Measurements from ENCODE around the gene SLC16A10. TPM values are rescaled to one million over a fixed set of nuclear protein-coding genes. Genes with fewer than 3 reads are reported as not detected.
"Not testable (repeated sequence)": the region's sequence is repeated elsewhere in the genome, so short reads cannot be mapped to it uniquely, and the experiment has no call there.

The SLC16A10 gene
- total RNA-seq, 1 donor from 2014 or later: not detected

DNA sequence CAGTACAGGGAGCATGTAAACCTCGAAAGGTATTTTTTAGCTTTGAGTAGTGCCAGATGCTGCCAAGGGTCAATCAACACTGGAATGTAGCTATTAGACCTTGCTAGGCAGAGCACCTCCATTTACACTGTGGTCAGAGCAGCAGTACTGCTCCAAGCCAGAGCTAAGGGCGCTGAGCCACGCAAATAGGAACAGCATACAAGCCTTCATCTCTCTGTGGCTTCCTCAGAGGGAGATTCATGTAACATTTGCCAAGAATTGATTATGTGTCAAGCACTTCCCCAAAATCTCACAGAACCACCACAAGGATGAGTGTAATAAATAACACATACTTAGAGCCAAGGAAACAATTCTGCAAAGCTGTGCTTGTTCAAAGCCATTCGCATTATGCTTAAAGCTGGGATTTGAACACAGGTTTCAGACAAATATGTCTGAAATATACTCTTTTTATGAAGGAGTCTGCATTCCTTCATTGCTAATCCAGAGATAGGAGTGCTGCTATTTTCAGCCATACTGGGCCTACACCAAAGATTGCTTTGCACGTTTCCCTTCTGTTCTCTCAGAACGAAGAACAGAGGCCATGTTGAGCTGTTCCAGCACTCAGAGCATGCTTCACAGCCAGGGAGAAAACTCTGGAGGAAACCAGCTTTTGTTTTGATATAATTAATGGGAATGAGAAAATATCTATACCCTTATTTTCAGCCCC, 97.7 kb downstream of the SLC16A10 start:
- DNase-seq (ENCODE audit: low read depth in 2 of 2): no peak

DNA sequence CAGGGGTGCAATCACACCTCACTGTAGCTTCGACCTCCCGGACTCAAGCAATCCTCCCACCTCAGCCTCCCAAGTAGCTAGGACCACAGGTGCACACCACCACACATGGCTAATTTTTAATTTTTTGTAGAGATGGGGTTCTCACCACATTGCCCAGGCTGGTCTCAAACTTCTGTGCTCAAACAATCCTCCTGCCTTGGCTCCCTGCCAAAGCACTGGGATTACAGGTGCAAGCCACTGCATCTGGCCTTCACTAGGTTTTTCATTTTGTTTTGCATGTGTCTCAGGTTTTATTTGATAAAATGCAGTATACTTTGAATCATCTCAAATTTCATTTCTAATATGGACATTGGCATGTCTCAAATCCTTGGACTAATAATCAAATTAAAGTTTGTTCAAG, 98.7 kb downstream of the SLC16A10 start:
- no peak for DNase-seq (ENCODE audit: low read depth in 2 of 2)

DNA sequence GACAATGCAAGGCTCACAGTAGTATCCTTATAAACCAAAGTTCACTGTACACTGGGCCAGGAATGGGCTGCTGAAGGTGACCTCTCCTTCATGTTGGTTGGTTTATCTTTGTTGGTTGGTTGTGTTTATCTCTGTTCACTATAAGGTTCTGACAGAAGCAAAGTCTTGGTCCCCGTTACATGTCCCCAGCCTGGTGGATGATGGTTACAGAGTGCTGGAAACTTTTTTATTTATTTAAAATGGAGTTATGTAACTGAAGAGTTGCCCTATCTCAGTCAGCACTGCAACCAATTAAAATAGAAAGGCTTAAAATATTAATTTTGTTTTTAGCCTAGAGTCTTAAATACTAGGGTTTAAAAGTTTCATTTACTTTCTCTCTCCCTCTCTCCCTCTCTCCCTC, 100.6 kb downstream of the SLC16A10 start:
- DNase-seq (ENCODE audit: low read depth in 2 of 2): no peak

DNA sequence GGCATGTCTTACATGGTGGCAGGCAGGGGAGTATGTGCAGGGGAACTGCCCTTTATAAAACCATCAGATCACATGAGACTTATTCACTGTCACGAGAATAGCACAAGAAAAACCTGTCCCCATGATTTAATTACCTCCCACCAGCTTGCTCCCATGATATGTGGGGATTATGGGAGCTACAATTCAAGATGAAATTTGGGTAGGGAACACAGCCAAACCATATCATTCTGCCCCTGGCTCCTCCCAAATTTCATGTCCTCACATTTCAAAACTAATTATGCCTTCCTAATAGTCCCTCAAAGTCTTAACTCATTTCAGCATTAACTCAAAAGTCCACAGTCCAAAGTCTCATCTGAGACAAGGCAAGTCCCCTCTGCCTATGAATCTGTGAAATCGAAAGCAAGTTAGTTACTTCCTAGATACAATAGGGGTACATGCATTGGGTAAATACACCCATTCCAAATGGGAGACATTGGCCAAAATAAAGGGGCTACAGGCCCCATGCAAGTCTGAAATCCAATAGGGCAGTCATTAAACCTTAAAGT, 102.4 kb downstream of the SLC16A10 start:
- DNase-seq (ENCODE audit: low read depth in 2 of 2): not testable (repeated sequence)

GRCh38 chr6:111190637-111191036, 103.3 kb downstream of the SLC16A10 start:
- DNase-seq (ENCODE audit: low read depth in 2 of 2): no peak

DNA sequence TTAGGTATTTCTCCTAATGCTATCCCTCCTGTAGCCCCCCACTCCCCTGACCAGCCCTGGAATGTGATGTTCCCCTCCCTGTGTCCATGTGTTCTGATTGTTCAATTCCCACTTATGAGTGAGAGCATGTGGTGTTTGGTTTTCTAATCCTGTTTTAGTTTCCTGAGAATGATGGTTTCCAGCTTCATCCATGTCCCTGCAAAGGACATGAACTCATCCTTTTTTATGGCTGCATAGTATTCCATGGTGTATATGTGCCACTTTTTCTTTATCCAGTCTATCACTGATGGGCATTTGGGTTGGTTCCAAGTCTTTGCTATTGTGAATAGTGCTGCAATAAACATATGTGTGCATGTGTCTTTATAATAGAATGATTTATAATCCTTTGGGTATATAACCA, 103.8 kb downstream of the SLC16A10 start:
- not testable (repeated sequence) for DNase-seq (ENCODE audit: low read depth in 2 of 2)

DNA sequence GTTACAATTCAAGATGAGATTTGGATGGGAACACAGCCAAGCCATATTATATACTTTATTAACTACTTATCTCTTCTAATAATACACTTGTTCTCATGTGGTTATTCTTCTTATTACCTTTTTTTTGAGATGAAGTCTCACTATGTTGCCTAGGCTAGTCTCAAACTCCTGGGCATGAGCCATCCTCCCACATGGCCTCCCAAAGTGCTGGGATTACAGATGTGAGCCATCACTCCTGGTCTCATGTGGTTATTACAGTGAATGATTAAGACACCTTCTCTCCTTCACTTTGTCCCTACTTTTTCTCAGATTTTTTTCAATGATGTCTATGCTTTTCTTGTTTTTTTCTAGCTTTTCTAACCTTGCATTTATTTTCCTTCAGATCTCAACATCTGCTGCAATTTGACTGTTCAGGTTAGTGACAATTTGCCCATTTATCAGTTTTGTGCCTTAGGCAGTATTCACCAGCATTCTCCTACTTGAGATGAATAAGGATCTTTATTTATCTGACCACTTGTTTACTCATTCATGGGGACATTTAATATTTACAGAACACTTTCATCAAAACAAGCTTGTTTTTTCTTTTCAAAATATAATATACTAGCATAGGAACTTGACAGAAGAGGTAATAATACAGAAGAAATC, 105.7 kb downstream of the SLC16A10 start:
- DNase-seq (ENCODE audit: low read depth in 2 of 2): no peak

DNA sequence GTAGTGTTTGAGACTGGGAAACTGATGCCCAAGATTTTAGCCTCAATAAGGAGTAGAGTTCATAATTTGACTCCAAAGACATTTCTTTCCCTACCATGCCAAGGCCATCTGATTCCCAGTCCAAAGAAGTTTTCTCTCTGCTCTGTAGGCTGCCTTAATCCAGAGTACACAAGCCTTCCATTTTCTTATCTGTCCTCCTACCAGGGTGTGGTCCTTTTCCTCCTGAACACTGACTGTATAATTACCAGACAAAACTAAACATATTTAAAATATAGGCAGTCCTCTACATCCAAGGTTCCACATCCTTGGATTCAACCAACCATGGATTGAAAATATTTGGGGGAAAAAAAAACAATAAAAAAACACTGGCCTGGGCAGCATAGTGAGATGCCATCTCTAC, 108.4 kb downstream of the SLC16A10 start:
- no peak for DNase-seq (ENCODE audit: low read depth in 2 of 2)

DNA sequence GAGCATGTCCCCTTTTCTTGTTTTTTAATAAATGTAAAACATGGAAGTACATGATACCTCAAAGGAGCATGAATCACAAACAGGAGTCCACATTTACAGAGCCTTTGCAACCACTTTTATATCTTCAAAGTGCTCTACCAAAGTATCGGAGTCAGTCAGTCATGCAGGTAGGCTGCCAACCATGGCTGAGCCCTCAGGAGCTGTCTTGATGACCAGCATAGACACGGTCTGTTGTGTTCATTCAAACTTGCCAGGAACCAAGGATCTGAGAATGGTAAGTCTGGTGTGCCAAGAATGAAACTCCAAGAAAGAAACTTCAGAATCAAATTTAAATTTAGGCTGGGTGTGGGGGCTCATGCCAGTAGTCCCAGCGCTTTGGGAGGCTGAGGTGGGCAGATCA, 111.5 kb downstream of the SLC16A10 start:
- DNase-seq (ENCODE audit: low read depth in 2 of 2): no peak

GRCh38 chr6:111199935-111200334, 112.6 kb downstream of the SLC16A10 start:
- no peak for DNase-seq (ENCODE audit: low read depth in 2 of 2)

- no peak for DNase-seq (ENCODE audit: low read depth in 2 of 2)
Measured at GRCh38 chr6:111200350-111201243, 113.3 kb downstream of the SLC16A10 start.

GRCh38 chr6:111201244-111201554, 113.9 kb downstream of the SLC16A10 start:
- no peak for DNase-seq (ENCODE audit: low read depth in 2 of 2)

- no peak for DNase-seq (ENCODE audit: low read depth in 2 of 2)
Measured at GRCh38 chr6:111201764-111202163, 114.5 kb downstream of the SLC16A10 start.

DNA sequence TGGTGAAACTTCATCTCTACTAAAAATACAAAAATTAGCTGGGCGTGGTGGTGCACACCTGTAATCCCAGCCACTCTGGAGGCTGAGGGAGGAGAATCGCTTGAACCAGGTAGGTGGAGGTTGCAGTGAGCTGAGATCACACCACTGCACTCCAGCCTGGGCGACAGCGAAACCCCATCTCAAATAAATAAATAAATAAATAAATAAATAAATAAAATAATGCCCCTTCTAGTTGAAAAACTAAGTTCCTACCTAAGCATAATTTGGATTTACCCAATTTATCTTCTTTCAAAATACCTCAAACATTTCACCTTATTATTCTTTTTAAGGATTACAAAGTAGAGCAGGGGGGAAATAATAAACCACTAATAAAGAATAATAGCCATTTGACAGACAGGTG, 116.2 kb downstream of the SLC16A10 start:
- DNase-seq (ENCODE audit: low read depth in 2 of 2): not testable (repeated sequence)

GRCh38 chr6:111204305-111204704, 117.0 kb downstream of the SLC16A10 start:
- DNase-seq (ENCODE audit: low read depth in 2 of 2): no peak

DNA sequence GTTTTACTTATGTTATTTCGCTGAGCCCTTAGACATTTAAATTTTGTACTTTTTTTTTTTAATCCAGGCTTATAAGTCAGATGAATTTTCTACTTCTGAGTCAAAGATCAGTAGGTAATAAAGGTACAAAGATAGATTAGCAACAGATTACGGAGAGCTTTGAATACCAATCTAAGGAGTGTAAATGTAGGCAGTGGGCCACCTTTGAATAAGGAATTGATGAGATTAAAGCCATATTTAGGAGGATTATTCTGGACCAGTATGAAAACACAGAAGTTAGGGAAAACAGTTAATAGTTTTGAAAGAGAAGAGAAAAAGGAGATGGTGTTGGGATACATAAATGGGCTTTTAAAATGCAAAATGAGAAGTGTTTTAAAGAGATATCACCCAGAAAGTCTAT, 117.6 kb downstream of the SLC16A10 start:
- no peak for DNase-seq (ENCODE audit: low read depth in 2 of 2)

- DNase-seq (ENCODE audit: low read depth in 2 of 2): no peak
Measured at GRCh38 chr6:111205502-111205901, 118.2 kb downstream of the SLC16A10 start.

DNA sequence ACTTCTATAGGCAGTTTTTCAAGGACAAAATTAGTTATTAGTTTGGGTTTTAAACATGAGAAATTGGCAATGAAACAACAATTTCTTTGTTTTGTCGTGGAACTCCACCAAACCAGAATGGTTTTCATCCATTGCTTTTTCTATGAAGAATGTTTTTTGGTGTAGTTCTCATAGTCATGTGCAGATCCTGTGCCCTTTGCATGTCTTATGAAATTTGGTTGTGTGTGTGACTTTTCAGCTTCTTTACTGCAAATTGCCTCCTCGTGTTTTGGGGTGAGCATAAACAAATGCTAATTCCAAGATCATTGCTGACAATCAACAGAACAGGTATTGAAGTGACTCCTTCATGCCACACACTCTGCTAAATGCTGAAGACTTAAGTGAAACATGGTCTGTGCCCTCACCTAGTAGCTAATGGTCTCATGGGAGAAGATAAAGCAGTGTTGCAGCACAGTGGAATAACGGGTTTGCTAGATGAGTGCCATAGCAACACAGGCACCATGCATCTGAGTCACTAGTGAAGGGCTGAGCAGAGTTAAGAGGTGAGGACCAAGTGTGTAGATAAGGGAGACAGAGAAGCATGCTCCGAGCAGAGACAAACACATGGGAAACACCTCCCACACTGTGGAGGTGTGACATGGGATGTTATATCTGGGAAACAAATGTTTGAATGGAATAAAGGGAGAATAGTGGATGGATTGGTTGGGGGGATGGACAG, 120.0 kb downstream of the SLC16A10 start:
- no peak for DNase-seq (ENCODE audit: low read depth in 2 of 2)

DNA sequence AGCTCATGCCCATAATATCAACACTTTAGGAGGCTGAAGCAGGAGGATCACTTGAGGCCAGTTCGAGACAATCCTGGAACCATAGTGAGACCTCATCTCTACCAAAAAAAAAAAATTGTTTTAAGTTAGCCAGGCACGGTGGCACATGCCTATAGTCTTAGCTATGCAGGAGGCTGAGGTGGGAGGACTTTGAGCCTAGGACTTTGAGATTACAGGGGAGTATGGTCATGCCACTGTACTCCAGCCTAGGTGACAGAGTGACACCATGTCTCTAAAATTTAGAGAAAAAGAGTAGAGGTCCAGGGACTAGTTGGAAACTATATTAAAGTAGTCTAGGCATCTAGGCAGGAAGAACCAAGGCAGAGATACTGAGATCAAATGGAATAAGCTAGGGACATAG, 121.6 kb downstream of the SLC16A10 start:
- no peak for DNase-seq (ENCODE audit: low read depth in 2 of 2)

DNA sequence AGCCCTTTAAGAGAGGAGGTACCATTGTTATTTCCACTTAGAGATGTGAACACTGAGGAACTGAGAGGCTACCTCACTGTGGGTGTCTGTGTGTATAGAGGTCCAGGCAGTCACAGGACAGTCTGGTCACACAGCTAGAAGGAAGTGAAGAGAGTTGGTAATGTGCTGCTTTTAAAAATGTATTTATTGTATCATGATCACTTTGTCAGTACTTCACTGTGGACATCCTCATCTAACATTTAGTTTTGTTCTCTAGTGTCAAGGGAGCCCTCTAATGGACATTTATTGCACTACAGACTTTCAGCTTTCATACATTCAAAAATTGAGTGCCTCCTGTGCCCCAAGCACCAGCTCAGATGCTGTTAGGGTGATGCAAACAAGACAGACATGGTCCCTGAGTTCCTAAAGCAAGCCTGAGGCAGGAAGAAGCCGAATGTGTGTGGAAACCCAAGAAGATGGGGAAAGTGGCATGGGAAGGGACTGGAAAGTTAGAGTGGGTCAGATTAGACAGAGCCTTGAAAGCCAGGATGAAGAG, 123.0 kb downstream of the SLC16A10 start:
- DNase-seq (ENCODE audit: low read depth in 2 of 2): peak; percentile 36 to 56

- DNase-seq (ENCODE audit: low read depth in 2 of 2): no peak
Measured at GRCh38 chr6:111211411-111212030, 124.2 kb downstream of the SLC16A10 start.
